ENCODE results near the gene EIF6. TPM values are rescaled to one million over a fixed set of nuclear protein-coding genes. Genes with fewer than 3 reads are reported as not detected.

The EIF6 gene
- total and polyA plus RNA-seq, 2 experiments from 2014 or later = 149 to 215 TPM

- Mint-ChIP-seq H3K9me3 (no peaks in the 10 kb centered on the region; the same call in 2 of the 3 replicates), H3K4me3 (no peak overlapping the region), H3K27ac (peak overlapping the region; percentile 61), H3K36me3 (ENCODE audit: low read depth) (peaks cover 4% of the 10 kb centered on the region; the same call in 1 of the 3 replicates), H3K27me3 (ENCODE audit: insufficient read depth, low read depth, poor library complexity) (peaks cover 5% of the 10 kb centered on the region), H3K4me1 (peaks cover 41% of the 10 kb centered on the region)
- no peaks in the 10 kb centered on the region for H3K9me2 ChIP-seq (ENCODE audit: insufficient read depth)
- DNase-seq (ENCODE audit: low spot score) = no peak
- H3K79me2 ChIP-seq (replicated peaks; ENCODE audit: insufficient read depth) = no peaks in the 10 kb centered on the region
- no peaks in the 10 kb centered on the region for H4K20me1 ChIP-seq (replicated peaks; ENCODE audit: insufficient read depth)
- no peaks in the 10 kb centered on the region for H3F3A ChIP-seq (replicated peaks; ENCODE audit: low read depth)
- H3K27me3 ChIP-seq (ENCODE audit: insufficient read depth) = no peaks in the 10 kb centered on the region
- TF ChIP-seq JUNB (IDR thresholded peaks at IDR 0.05; ENCODE audit: unreplicated experiment) (no peak), ZNF462 (CRISPR knock-in tag; IDR thresholded peaks at IDR 0.05) (no peak), POLR2AphosphoS5 (IDR thresholded peaks at IDR 0.05; ENCODE audit: low read depth) (no peak), REST (IDR thresholded peaks at IDR 0.05; ENCODE audit: unreplicated experiment) (no peak), EZH2 (IDR thresholded peaks at IDR 0.05; ENCODE audit: low read depth, unreplicated experiment) (no peak), NANOG (IDR thresholded peaks at IDR 0.05; ENCODE audit: borderline replicate concordance) (no peak), CREB1 (CRISPR knock-in tag; IDR thresholded peaks at IDR 0.05; ENCODE audit: low read depth) (no peak), EZH2phosphoT487 (IDR thresholded peaks at IDR 0.05; ENCODE audit: unreplicated experiment) (no peak), ZNF331 (CRISPR knock-in tag; IDR thresholded peaks at IDR 0.05; ENCODE audit: low read depth) (no peak), ZNF114 (CRISPR knock-in tag; IDR thresholded peaks at IDR 0.05) (no peak), CTCF (conservative IDR thresholded peaks at IDR 0.05; ENCODE audit: low read depth in 2 of 2) (no peak), ETS1 (IDR thresholded peaks at IDR 0.05) (no peak), STAT1 (IDR thresholded peaks at IDR 0.05; ENCODE audit: unreplicated experiment) (no peak)
- no peak overlapping the region for H3K4me3 ChIP-seq
- H3K4me1 ChIP-seq (ENCODE audit: insufficient read depth) = peaks cover 25% of the 10 kb centered on the region
- H3K36me3 ChIP-seq (ENCODE audit: insufficient read depth) = no peaks in the 10 kb centered on the region
- no peak overlapping the region for H3K4me2 ChIP-seq
- H2AFZ ChIP-seq = no peak overlapping the region
- H3K27ac ChIP-seq (ENCODE audit: low read depth) = peak overlapping the region; percentile 27; the same call in 1 of the 2 replicates
- ATAC-seq = no peak; the same call in 2 of the 3 replicates
Observed at GRCh38 chr20:35314816-35315631, 30.5 kb upstream of the EIF6 start.
